Measurements from ENCODE around the gene LRP1B. TPM values are rescaled to one million over a fixed set of nuclear protein-coding genes. Genes with fewer than 3 reads are reported as not detected.

Gene LRP1B
- total and polyA plus RNA-seq, 2 experiments from 2014 or later: not detected

DNA sequence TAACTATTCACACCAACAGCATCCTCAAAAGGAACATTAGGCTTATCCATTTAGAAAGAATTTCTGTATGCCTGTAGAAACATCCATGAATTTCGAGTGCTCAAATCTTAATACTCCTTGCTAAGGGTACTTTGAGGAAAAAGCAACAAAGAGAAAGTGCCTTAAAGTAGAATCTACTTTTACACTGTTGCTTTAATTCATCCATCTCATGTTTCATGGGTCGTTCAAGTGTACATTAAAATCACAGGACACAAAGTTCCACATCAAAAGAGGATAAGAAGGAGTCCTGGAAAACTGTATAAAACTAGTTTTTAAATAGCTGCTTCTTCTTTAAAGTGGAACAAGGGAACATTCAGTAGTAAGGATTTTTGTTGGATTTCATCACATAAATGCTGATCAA, 54.5 kb downstream of the LRP1B start:
- no peak for DNase-seq
- no peak overlapping the region for H3K4me2 ChIP-seq (ENCODE audit: unreplicated experiment)
- 27 to 29% methylated on average over 2 of the region's 2 CpGs for WGBS, 2 experiments (ENCODE audit: low coverage in 1 of 2, low lambda C conversion rate in 2 of 2, missing lambda C conversion rate in 2 of 2)

GRCh38 chr2:142075826-142076225, 55.0 kb downstream of the LRP1B start:
- in situ Hi-C loops (cut with MboI): no loop called here
- H3K4me2 ChIP-seq (ENCODE audit: unreplicated experiment): no peak overlapping the region
- WGBS, 2 experiments (ENCODE audit: low coverage in 1 of 2, low lambda C conversion rate in 2 of 2, missing lambda C conversion rate in 2 of 2): 35% methylated on average over 2 of the region's 2 CpGs
- H3K27me3 ChIP-seq (replicated peaks; ENCODE audit: insufficient read depth): no peaks in the 10 kb centered on the region
- no peaks in the 10 kb centered on the region for H3K4me1 ChIP-seq (ENCODE audit: insufficient read depth)
- H4K20me1 ChIP-seq (ENCODE audit: insufficient read depth): no peaks in the 10 kb centered on the region
- no peaks in the 10 kb centered on the region for H3K79me2 ChIP-seq (ENCODE audit: insufficient read depth)
- H3F3A ChIP-seq (ENCODE audit: insufficient read depth): no peaks in the 10 kb centered on the region
- TF ChIP-seq EZH2phosphoT487 (IDR thresholded peaks at IDR 0.05; ENCODE audit: insufficient read depth, low read depth) (no peak), EZH2 (IDR thresholded peaks at IDR 0.05; ENCODE audit: insufficient read depth, poor library complexity, severe bottlenecking) (no peak)
- no peak overlapping the region for H3K9ac ChIP-seq
- no peak for DNase-seq
- no peaks in the 10 kb centered on the region; the same call in 1 of the 2 replicates for H3K9me2 ChIP-seq (ENCODE audit: insufficient read depth)
- no peaks in the 10 kb centered on the region for H3K9me3 ChIP-seq (ENCODE audit: low read depth)
- no peak overlapping the region for H2AFZ ChIP-seq
- no peaks in the 10 kb centered on the region for H3K36me3 ChIP-seq (ENCODE audit: low read depth)
- no peak overlapping the region for H3K4me3 ChIP-seq
- H3K27ac ChIP-seq: no peak overlapping the region

More for the DNA sequence above, 54.5 kb downstream of the LRP1B start:
- no peak overlapping the region for H3K4me3 ChIP-seq
- no peak overlapping the region for H2AFZ ChIP-seq
- H3K9ac ChIP-seq: no peak overlapping the region
- in situ Hi-C loops (cut with MboI): no loop called here
- no peaks in the 10 kb centered on the region for H3K4me1 ChIP-seq (ENCODE audit: insufficient read depth)
- no peaks in the 10 kb centered on the region for H3F3A ChIP-seq (ENCODE audit: insufficient read depth)
- no peaks in the 10 kb centered on the region for H3K27me3 ChIP-seq (replicated peaks; ENCODE audit: insufficient read depth)
- no peaks in the 10 kb centered on the region for H3K9me3 ChIP-seq (ENCODE audit: low read depth)
- no peak for TF ChIP-seq EZH2phosphoT487 (IDR thresholded peaks at IDR 0.05; ENCODE audit: insufficient read depth, low read depth)
- no peak for TF ChIP-seq EZH2 (IDR thresholded peaks at IDR 0.05; ENCODE audit: insufficient read depth, poor library complexity, severe bottlenecking)
- H3K9me2 ChIP-seq (ENCODE audit: insufficient read depth): no peaks in the 10 kb centered on the region; the same call in 1 of the 2 replicates
- no peaks in the 10 kb centered on the region for H3K79me2 ChIP-seq (ENCODE audit: insufficient read depth)
- H4K20me1 ChIP-seq (ENCODE audit: insufficient read depth): no peaks in the 10 kb centered on the region
- H3K27ac ChIP-seq: no peak overlapping the region
- no peaks in the 10 kb centered on the region for H3K36me3 ChIP-seq (ENCODE audit: low read depth)

DNA sequence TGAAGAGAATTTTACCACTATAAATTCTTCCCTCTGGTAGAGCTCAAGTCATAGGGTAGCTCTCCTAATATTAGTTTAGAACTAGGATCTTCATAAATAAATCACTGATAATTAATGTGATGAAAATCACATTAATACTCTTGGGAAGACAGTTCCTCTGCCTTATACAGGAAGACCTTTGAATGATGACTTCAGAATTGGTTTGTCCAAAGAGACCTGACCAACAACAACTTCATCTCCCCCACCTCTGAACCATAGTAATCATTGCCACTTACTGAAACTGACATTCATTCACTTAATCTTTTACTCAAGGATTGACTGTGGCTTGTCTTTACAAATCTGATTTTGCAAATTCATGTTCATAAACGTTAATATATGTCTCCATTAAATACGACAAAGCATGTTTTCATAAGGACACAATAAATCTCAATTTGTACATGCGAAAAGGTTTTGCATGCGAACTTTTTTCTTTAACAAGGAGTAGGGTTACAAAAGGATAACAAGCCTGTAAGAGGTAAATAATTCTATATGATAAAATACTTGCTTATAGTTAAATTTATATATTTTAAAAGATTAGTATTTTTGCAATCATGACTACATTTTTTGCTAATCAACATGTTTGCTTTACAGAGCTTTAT, 61.4 kb downstream of the LRP1B start:
- Histone ChIP-seq H3F3A (ENCODE audit: insufficient read depth) (no peaks in the 10 kb centered on the region), H4K20me1 (ENCODE audit: insufficient read depth) (no peaks in the 10 kb centered on the region), H3K27ac (no peak overlapping the region), H2AFZ (no peak overlapping the region), H3K9me3 (ENCODE audit: low read depth) (no peaks in the 10 kb centered on the region), H3K79me2 (ENCODE audit: insufficient read depth) (no peaks in the 10 kb centered on the region), H3K27me3 (replicated peaks; ENCODE audit: insufficient read depth) (no peaks in the 10 kb centered on the region), H3K4me1 (ENCODE audit: insufficient read depth) (no peaks in the 10 kb centered on the region), H3K36me3 (ENCODE audit: low read depth) (no peaks in the 10 kb centered on the region), H3K4me2 (ENCODE audit: unreplicated experiment) (no peak overlapping the region), H3K4me3 (no peak overlapping the region), H3K9ac (no peak overlapping the region), H3K9me2 (ENCODE audit: insufficient read depth) (no peaks in the 10 kb centered on the region)
- no peak for DNase-seq
- TF ChIP-seq EZH2phosphoT487 (IDR thresholded peaks at IDR 0.05; ENCODE audit: insufficient read depth, low read depth) (no peak), EZH2 (IDR thresholded peaks at IDR 0.05; ENCODE audit: insufficient read depth, poor library complexity, severe bottlenecking) (no peak)
- WGBS, 2 experiments (ENCODE audit: low coverage in 1 of 2, low lambda C conversion rate in 2 of 2, missing lambda C conversion rate in 2 of 2): 44 to 46% methylated on average over 4 of the region's 4 CpGs
- in situ Hi-C loops (cut with MboI): no loop called here

GRCh38 chr2:142065700-142066099, 65.1 kb downstream of the LRP1B start:
- Histone ChIP-seq H3K9me3 (ENCODE audit: low read depth) (no peaks in the 10 kb centered on the region), H3K27ac (no peak overlapping the region), H4K20me1 (ENCODE audit: insufficient read depth) (no peaks in the 10 kb centered on the region), H3K4me3 (no peak overlapping the region), H3K27me3 (replicated peaks; ENCODE audit: insufficient read depth) (no peaks in the 10 kb centered on the region), H3K4me2 (ENCODE audit: unreplicated experiment) (no peak overlapping the region), H3F3A (ENCODE audit: insufficient read depth) (no peaks in the 10 kb centered on the region), H3K36me3 (ENCODE audit: low read depth) (no peaks in the 10 kb centered on the region), H2AFZ (no peak overlapping the region), H3K4me1 (ENCODE audit: insufficient read depth) (no peaks in the 10 kb centered on the region), H3K9me2 (ENCODE audit: insufficient read depth) (no peaks in the 10 kb centered on the region), H3K9ac (no peak overlapping the region), H3K79me2 (ENCODE audit: insufficient read depth) (no peaks in the 10 kb centered on the region)
- in situ Hi-C loops (cut with MboI): no loop called here
- no peak for TF ChIP-seq EZH2phosphoT487 (IDR thresholded peaks at IDR 0.05; ENCODE audit: insufficient read depth, low read depth)
- TF ChIP-seq EZH2 (IDR thresholded peaks at IDR 0.05; ENCODE audit: insufficient read depth, poor library complexity, severe bottlenecking): no peak
- DNase-seq: no peak
- WGBS, 2 experiments (ENCODE audit: low coverage in 1 of 2, low lambda C conversion rate in 2 of 2, missing lambda C conversion rate in 2 of 2): 28 to 38% methylated on average over 3 of the region's 3 CpGs
